HEK293 (cell line): ENCODE measurements around the gene HRAS.

Source experiments
- FEZF1 ChIP-seq: fragments of 450-650 bp; formaldehyde crosslinking; IDR thresholded peaks from 2 replicates; pipeline ENCODE4 v1.5.1; 2016; ENCODE audit warnings: missing biosample characterization, missing genetic modification characterization
- MZF1 ChIP-seq: fragments of 450-650 bp; formaldehyde crosslinking; IDR thresholded peaks from 2 replicates; pipeline ENCODE4 v1.5.1; 2017; ENCODE audit warnings: missing biosample characterization, missing genetic modification characterization, borderline replicate concordance
- SP2 ChIP-seq: fragments of 450-650 bp; formaldehyde crosslinking; IDR thresholded peaks from 2 replicates; pipeline ENCODE4 v1.5.1; 2016; ENCODE audit warnings: missing biosample characterization, missing genetic modification characterization
- TCF7L2 ChIP-seq: IDR thresholded peaks from 2 replicates; pipeline ENCODE4 v1.6.1; 2011; ENCODE audit warnings: low read depth, mild to moderate bottlenecking, inconsistent platforms, low read length, moderate library complexity, borderline replicate concordance
- YY1 ChIP-seq: fragments of 450-650 bp; formaldehyde crosslinking; IDR thresholded peaks from 2 replicates; pipeline ENCODE4 v1.5.1; 2018; ENCODE audit warnings: missing biosample characterization, missing genetic modification characterization
- ZNF169 ChIP-seq: fragments of 450-650 bp; formaldehyde crosslinking; IDR thresholded peaks from 2 replicates; pipeline ENCODE4 v1.5.1; 2016; ENCODE audit warnings: missing biosample characterization, missing genetic modification characterization
- ZNF26 ChIP-seq: fragments of 450-650 bp; formaldehyde crosslinking; IDR thresholded peaks from 2 replicates; pipeline ENCODE4 v1.5.1; 2016; ENCODE audit warnings: missing biosample characterization, missing genetic modification characterization
- TF ChIP-seq, protein P1 (sequence below): fragments of 450-650 bp; formaldehyde crosslinking; IDR thresholded peaks from 2 replicates; pipeline ENCODE4 v1.5.1; 2016; ENCODE audit warnings: missing biosample characterization, missing genetic modification characterization

- TF ChIP-seq FEZF1 (tag by site-specific recombination) (no peak), SP2 (tag by site-specific recombination) (no peak), MZF1 (tag by site-specific recombination) (no peak), TCF7L2 (no peak), YY1 (no peak), ZNF169 (tag by site-specific recombination) (no peak), ZNF26 (tag by site-specific recombination) (no peak)
- TF ChIP-seq, protein P1, sequence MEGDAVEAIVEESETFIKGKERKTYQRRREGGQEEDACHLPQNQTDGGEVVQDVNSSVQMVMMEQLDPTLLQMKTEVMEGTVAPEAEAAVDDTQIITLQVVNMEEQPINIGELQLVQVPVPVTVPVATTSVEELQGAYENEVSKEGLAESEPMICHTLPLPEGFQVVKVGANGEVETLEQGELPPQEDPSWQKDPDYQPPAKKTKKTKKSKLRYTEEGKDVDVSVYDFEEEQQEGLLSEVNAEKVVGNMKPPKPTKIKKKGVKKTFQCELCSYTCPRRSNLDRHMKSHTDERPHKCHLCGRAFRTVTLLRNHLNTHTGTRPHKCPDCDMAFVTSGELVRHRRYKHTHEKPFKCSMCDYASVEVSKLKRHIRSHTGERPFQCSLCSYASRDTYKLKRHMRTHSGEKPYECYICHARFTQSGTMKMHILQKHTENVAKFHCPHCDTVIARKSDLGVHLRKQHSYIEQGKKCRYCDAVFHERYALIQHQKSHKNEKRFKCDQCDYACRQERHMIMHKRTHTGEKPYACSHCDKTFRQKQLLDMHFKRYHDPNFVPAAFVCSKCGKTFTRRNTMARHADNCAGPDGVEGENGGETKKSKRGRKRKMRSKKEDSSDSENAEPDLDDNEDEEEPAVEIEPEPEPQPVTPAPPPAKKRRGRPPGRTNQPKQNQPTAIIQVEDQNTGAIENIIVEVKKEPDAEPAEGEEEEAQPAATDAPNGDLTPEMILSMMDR (tag by site-specific recombination): no peak
Measured at GRCh38 chr11:553083-553987, 18.0 kb upstream of the HRAS start.
